ENCODE data around the gene PARD3. TPM values are rescaled to one million over a fixed set of nuclear protein-coding genes. Genes with fewer than 3 reads are reported as not detected.

The PARD3 gene
- total RNA-seq, 1 donor from 2014 or later, result 58.7 TPM

DNA sequence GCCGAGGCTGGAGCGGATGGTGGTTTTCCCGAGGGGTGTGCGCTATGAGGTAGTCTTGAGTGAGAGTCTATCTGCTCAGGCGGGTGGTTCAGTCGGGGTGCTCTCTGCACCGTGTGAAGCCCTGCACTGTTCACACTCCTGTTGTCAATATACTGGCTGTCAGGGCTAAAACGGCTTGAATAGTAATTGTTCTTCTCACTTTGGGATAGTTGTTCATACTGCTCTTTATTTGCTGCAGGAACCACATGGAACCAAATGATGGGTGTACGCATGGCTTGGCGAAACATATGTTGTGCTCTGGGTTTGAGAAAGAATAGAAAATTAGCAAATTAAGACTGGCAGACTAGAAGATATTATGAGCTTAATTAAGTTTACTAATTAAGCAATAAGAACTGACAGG is 432.5 kb downstream of the PARD3 start:
- peaks cover 4% of the 10 kb centered on the region for H3K4me1 Mint-ChIP-seq

DNA sequence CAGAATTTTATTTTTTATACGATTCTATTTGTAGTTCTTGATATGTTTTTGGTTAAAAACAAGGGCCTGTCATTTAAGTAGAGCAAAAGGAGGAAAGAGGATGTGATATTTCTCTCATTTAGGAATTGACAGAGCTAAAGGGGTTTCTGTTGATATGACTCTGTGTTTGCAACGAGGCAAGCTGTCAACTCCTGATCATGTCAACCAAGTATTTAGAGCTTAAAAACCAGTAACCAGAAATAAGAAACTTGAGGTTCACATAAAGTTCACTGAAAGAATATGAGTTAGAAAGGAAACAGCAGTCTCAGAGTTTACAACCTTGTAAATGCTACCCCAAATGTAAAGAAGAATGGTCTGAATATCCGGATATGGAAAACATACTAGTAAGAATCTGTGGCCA is 434.2 kb downstream of the PARD3 start:
- Mint-ChIP-seq H3K36me3 (peaks cover 25% of the 10 kb centered on the region), H3K4me3 (no peak overlapping the region), H3K27me3 (ENCODE audit: insufficient read depth, low read depth) (no peaks in the 10 kb centered on the region), H3K4me1 (peaks cover 10% of the 10 kb centered on the region), H3K27ac (no peak overlapping the region), H3K9me3 (no peaks in the 10 kb centered on the region)
- H3K36me3 ChIP-seq, result peaks cover 6% of the 10 kb centered on the region
- H3K4me1 ChIP-seq, result peaks cover 3% of the 10 kb centered on the region
- no peak overlapping the region for H3K4me2 ChIP-seq
- TF ChIP-seq, protein P1, sequence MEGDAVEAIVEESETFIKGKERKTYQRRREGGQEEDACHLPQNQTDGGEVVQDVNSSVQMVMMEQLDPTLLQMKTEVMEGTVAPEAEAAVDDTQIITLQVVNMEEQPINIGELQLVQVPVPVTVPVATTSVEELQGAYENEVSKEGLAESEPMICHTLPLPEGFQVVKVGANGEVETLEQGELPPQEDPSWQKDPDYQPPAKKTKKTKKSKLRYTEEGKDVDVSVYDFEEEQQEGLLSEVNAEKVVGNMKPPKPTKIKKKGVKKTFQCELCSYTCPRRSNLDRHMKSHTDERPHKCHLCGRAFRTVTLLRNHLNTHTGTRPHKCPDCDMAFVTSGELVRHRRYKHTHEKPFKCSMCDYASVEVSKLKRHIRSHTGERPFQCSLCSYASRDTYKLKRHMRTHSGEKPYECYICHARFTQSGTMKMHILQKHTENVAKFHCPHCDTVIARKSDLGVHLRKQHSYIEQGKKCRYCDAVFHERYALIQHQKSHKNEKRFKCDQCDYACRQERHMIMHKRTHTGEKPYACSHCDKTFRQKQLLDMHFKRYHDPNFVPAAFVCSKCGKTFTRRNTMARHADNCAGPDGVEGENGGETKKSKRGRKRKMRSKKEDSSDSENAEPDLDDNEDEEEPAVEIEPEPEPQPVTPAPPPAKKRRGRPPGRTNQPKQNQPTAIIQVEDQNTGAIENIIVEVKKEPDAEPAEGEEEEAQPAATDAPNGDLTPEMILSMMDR (IDR thresholded peaks at IDR 0.05), result no peak
- TF ChIP-seq EZH2 (IDR thresholded peaks at IDR 0.05) (no peak), EZH2phosphoT487 (IDR thresholded peaks at IDR 0.05) (no peak)
- DNase-seq (ENCODE audit: low spot score), result no peak
- H3K79me2 ChIP-seq (ENCODE audit: low read depth), result no peaks in the 10 kb centered on the region
- H3F3A ChIP-seq (ENCODE audit: low read depth), result peaks cover 4% of the 10 kb centered on the region
- no peaks in the 10 kb centered on the region for H4K20me1 ChIP-seq (ENCODE audit: low read depth)
- no peak overlapping the region for H3K9ac ChIP-seq
- no peaks in the 10 kb centered on the region for H3K9me3 ChIP-seq (ENCODE audit: low read depth)
- H3K4me3 ChIP-seq, result no peak overlapping the region
- H2AFZ ChIP-seq (replicated peaks), result no peak overlapping the region
- peak overlapping the region; percentile 5 for H3K27ac ChIP-seq
- H3K27me3 ChIP-seq, result no peaks in the 10 kb centered on the region

More for the DNA sequence above, 432.5 kb downstream of the PARD3 start:
- no peaks in the 10 kb centered on the region for H3K27me3 Mint-ChIP-seq (ENCODE audit: insufficient read depth, low read depth)
- Histone ChIP-seq H2AFZ (replicated peaks) (no peak overlapping the region), H3K36me3 (no peaks in the 10 kb centered on the region), H3K9ac (no peak overlapping the region), H3K9me3 (ENCODE audit: low read depth) (no peaks in the 10 kb centered on the region), H4K20me1 (ENCODE audit: low read depth) (no peaks in the 10 kb centered on the region), H3K4me3 (no peak overlapping the region), H3K27me3 (no peaks in the 10 kb centered on the region), H3K4me1 (peaks cover 3% of the 10 kb centered on the region), H3F3A (ENCODE audit: low read depth) (no peaks in the 10 kb centered on the region), H3K4me2 (no peak overlapping the region), H3K79me2 (ENCODE audit: low read depth) (no peaks in the 10 kb centered on the region), H3K27ac (no peak overlapping the region)
- TF ChIP-seq, protein P1 (IDR thresholded peaks at IDR 0.05), result no peak
- TF ChIP-seq EZH2phosphoT487 (IDR thresholded peaks at IDR 0.05) (no peak), EZH2 (IDR thresholded peaks at IDR 0.05) (no peak)
- no peak overlapping the region for H3K4me3 Mint-ChIP-seq
- no peaks in the 10 kb centered on the region for H3K9me3 Mint-ChIP-seq
- peaks cover 25% of the 10 kb centered on the region for H3K36me3 Mint-ChIP-seq
- no peak overlapping the region for H3K27ac Mint-ChIP-seq
- DNase-seq (ENCODE audit: low spot score), result no peak

DNA sequence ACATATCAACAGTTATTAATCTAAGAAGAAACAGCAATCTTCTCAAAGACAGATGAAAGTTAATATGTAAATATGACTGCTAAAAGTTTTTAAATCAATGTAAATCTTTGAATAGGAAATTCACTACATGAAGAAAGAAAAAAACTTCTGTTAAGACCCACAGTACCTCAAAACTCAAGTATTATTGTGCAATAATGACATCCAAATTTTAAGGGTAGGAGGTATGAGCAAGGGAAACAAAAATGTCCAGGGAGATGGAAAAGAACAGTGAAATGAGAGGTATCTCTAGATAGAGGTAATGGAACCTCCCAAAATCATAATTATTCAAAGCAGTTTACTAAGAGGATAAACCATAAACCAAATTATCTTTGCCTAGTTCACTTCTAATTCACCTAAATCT is 436.8 kb downstream of the PARD3 start:
- Mint-ChIP-seq H3K9me3 (no peaks in the 10 kb centered on the region), H3K27me3 (ENCODE audit: insufficient read depth, low read depth) (no peaks in the 10 kb centered on the region), H3K4me1 (peaks cover 7% of the 10 kb centered on the region), H3K36me3 (peaks cover 29% of the 10 kb centered on the region), H3K27ac (no peak overlapping the region), H3K4me3 (no peak overlapping the region)
- Histone ChIP-seq H3K27me3 (no peaks in the 10 kb centered on the region), H2AFZ (replicated peaks) (no peak overlapping the region), H3K9ac (no peak overlapping the region), H4K20me1 (ENCODE audit: low read depth) (no peaks in the 10 kb centered on the region), H3K4me1 (peaks cover 3% of the 10 kb centered on the region), H3K4me2 (no peak overlapping the region), H3K36me3 (peaks cover 7% of the 10 kb centered on the region), H3K9me3 (ENCODE audit: low read depth) (no peaks in the 10 kb centered on the region), H3K27ac (no peak overlapping the region), H3K79me2 (ENCODE audit: low read depth) (no peaks in the 10 kb centered on the region), H3F3A (ENCODE audit: low read depth) (peaks cover 4% of the 10 kb centered on the region), H3K4me3 (no peak overlapping the region)
- DNase-seq (ENCODE audit: low spot score), result no peak
- no peak for TF ChIP-seq EZH2 (IDR thresholded peaks at IDR 0.05)
- TF ChIP-seq, protein P1 (IDR thresholded peaks at IDR 0.05), result no peak
- no peak for TF ChIP-seq EZH2phosphoT487 (IDR thresholded peaks at IDR 0.05)

Data from neural progenitor cell (in vitro differentiated cells).